GM18526 (cell line): ENCODE measurements around the gene NAA38.

Source experiments
- POLR2A ChIP-seq: IDR thresholded peaks from 3 replicates; pipeline ENCODE4 v1.6.1; 2011; ENCODE audit not compliant: insufficient read length; ENCODE audit errors: extremely low read depth

NAA38 gene

GRCh38 chr17:7859028-7859427, 1.7 kb upstream of the NAA38 start:
- no peak for TF ChIP-seq POLR2A

DNA sequence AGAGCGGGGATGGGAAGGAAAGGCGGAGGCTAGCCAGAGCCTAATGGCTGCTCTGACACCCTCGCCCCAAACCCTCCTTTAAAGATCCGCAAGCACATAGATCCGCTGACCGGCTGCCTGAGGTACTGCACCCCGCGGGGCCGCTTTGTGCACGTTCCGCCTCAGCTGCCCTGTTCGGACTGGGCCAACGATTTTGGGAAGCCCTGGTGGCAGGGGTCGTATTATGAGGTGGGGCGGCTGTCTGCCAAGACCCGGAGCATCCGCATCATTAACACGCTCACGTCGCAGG, 1.1 kb upstream of the NAA38 start:
- no peak for TF ChIP-seq POLR2A

- no peak for TF ChIP-seq POLR2A
Observed at GRCh38 chr17:7857713-7858521, 558 bp upstream of the NAA38 start, which contains the start of gene CYB5D1. TSS of gene CYB5D1 (plus strand) at chr17:7858003. CDS start at chr17:7858135, 132 bp downstream.

GRCh38 chr17:7856011-7856810, 1.1 kb downstream of the NAA38 start:
- peak; percentile 19 for TF ChIP-seq POLR2A

GRCh38 chr17:7855660-7856010, 1.7 kb downstream of the NAA38 start:
- no peak for TF ChIP-seq POLR2A

- TF ChIP-seq POLR2A = no peak
Observed at GRCh38 chr17:7854851-7855659, 2.3 kb downstream of the NAA38 start, which contains the start of gene TMEM88. TSS of gene TMEM88 (plus strand) at chr17:7855066. CDS start at chr17:7855075, 9 bp downstream.

DNA sequence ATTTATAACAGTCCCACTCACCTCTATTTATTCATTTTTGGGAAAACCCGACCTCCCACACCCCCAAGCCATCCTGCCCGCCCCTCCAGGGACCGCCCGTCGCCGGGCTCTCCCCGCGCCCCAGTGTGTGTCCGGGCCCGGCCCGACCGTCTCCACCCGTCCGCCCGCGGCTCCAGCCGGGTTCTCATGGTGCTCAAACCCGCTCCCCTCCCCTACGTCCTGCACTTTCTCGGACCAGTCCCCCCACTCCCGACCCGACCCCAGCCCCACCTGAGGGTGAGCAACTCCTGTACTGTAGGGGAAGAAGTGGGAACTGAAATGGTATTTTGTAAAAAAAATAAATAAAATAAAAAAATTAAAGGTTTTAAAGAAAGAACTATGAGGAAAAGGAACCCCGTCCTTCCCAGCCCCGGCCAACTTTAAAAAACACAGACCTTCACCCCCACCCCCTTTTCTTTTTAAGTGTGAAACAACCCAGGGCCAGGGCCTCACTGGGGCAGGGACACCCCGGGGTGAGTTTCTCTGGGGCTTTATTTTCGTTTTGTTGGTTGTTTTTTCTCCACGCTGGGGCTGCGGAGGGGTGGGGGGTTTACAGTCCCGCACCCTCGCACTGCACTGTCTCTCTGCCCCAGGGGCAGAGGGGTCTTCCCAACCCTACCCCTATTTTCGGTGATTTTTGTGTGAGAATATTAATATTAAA, 3.1 kb downstream of the NAA38 start:
- no peak for TF ChIP-seq POLR2A

DNA sequence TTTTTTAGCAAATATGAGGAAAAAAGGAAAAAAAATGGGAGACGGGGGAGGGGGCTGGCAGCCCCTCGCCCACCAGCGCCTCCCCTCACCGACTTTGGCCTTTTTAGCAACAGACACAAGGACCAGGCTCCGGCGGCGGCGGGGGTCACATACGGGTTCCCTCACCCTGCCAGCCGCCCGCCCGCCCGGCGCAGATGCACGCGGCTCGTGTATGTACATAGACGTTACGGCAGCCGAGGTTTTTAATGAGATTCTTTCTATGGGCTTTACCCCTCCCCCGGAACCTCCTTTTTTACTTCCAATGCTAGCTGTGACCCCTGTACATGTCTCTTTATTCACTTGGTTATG, 3.7 kb downstream of the NAA38 start:
- no peak for TF ChIP-seq POLR2A

GRCh38 chr17:7852919-7853690, 4.3 kb downstream of the NAA38 start:
- no peak for TF ChIP-seq POLR2A

GRCh38 chr17:7852262-7852670, 5.1 kb downstream of the NAA38 start:
- no peak for TF ChIP-seq POLR2A

- TF ChIP-seq POLR2A = peak; percentile 52
Observed at GRCh38 chr17:7851438-7852261, 5.7 kb downstream of the NAA38 start.

- TF ChIP-seq POLR2A = no peak
Observed at GRCh38 chr17:7850701-7851437, 6.5 kb downstream of the NAA38 start.
